Measurements from ENCODE around the gene SHB. TPM values are rescaled to one million over a fixed set of nuclear protein-coding genes. Genes with fewer than 3 reads are reported as not detected.

SHB gene
- total and polyA plus RNA-seq, 2 of the 13 experiments (the other 11 are each of a cell fraction or from before 2014, with no cell fraction given), result 19.4 to 20.7 TPM

GRCh38 chr9:37916471-37917312 is 152.3 kb downstream of the SHB start:
- in situ Hi-C loops (cut with HindIII; ENCODE audit: extremely low pct_ligation_motif_present, low pct_unique_long_range_greater_than_20kb) (loop anchor here (25.0 kb wide), 1 partner anchor 429 kb away; the partner anchor contains the start of gene POLR1E), intact Hi-C loops (cut with micrococcal nuclease; ENCODE audit: unreplicated experiment) (no loop called here)
- ChIA-PET POLR2A (no interaction called here), CTCF (ENCODE audit: low intra/inter-chr PET ratio, low total read pairs) (no interaction called here)
- TF ChIP-seq RBM22 (optimal IDR thresholded peaks at IDR 0.05; ENCODE audit: low read length) (peak; percentile 1), PCBP1 (IDR thresholded peaks at IDR 0.05; ENCODE audit: borderline replicate concordance, low read depth, low read length) (no peak), SRSF4 (IDR thresholded peaks at IDR 0.05; ENCODE audit: low read depth, low read length, poor library complexity, severe bottlenecking) (no peak), GPN1 (CRISPR knock-in tag; IDR thresholded peaks at IDR 0.05; ENCODE audit: borderline replicate concordance) (no peak), SUZ12 (IDR thresholded peaks at IDR 0.05; ENCODE audit: low read depth, low read length) (no peak), RORA (CRISPR knock-in tag; IDR thresholded peaks at IDR 0.05) (no peak), LCORL (IDR thresholded peaks at IDR 0.05) (no peak), LCORL (CRISPR knock-in tag; IDR thresholded peaks at IDR 0.05) (no peak), CCDC6 (CRISPR knock-in tag; IDR thresholded peaks at IDR 0.05) (no peak), AGO2 (optimal IDR thresholded peaks at IDR 0.05; ENCODE audit: low read depth, low read length) (peak; percentile 85)
- H2AFZ ChIP-seq (ENCODE audit: low read length), result no peak overlapping the region
- no peak for DNase-seq (ENCODE audit: low spot score)
- no peak overlapping the region for H3K27ac ChIP-seq (ENCODE audit: extremely low read length, insufficient read depth, low read length)
- H3K4me1 ChIP-seq (ENCODE audit: insufficient read depth, low read length), result no peaks in the 10 kb centered on the region
- no peak overlapping the region for H3K9ac ChIP-seq (ENCODE audit: insufficient read depth, low read depth, low read length)
- H3K4me2 ChIP-seq (ENCODE audit: low read depth, low read length), result no peak overlapping the region
- ATAC-seq, result no peak
- H3K36me3 ChIP-seq (replicated peaks in 1 of 2; ENCODE audit: control insufficient read depth in 1 of 2, insufficient read depth in 2 of 2, low read length in 2 of 2), result peaks cover 27 to 44% of the 10 kb centered on the region in 2 experiments
- no peak overlapping the region for H3K4me3 ChIP-seq (replicated peaks in 1 of 3; ENCODE audit: insufficient read depth in 1 of 3, low read depth in 2 of 3, low read length in 3 of 3)
- BruUV-seq (replicated peaks), result no TSS peak
- H3K27me3 ChIP-seq (ENCODE audit: control insufficient read depth in 1 of 2, insufficient read depth in 2 of 2, low read length in 2 of 2), result no peaks in the 10 kb centered on the region
- no peak for FAIRE-seq
- no peaks in the 10 kb centered on the region for H3K9me3 ChIP-seq (ENCODE audit: low read length)
- WGBS (ENCODE audit: low lambda C conversion rate), result 94% methylated on average over 12 of the region's 18 CpGs
- no peaks in the 10 kb centered on the region for H3K79me2 ChIP-seq (ENCODE audit: insufficient read depth, low read length)
- H4K20me1 ChIP-seq (ENCODE audit: insufficient read depth, low read length), result peaks cover 5% of the 10 kb centered on the region; the same call in 1 of the 2 replicates

Measured in HepG2 (cell line).